HEK293T (cell line): Measurements from ENCODE around the gene SPAG16.

ENCODE experiments used
- ARNT ChIP-seq: fragments of 450-650 bp; IDR thresholded peaks from 2 replicates; pipeline ENCODE4 v1.6.1; 2017; ENCODE audit warnings: mild to moderate bottlenecking
- CTBP1 ChIP-seq: fragments of 450-650 bp; IDR thresholded peaks from 2 replicates; pipeline ENCODE4 v1.6.1; 2016; ENCODE audit warnings: borderline replicate concordance
- ELF4 ChIP-seq: fragments of 450-650 bp; IDR thresholded peaks from 2 replicates; pipeline ENCODE4 v1.6.1; 2017; ENCODE audit warnings: antibody characterized with exemption
- FOXM1 ChIP-seq: fragments of 450-650 bp; IDR thresholded peaks from 2 replicates; pipeline ENCODE4 v1.6.1; 2017; ENCODE audit warnings: mild to moderate bottlenecking, borderline replicate concordance
- HDGF ChIP-seq: fragments of 450-650 bp; IDR thresholded peaks from 2 replicates; pipeline ENCODE4 v1.6.1; 2017; ENCODE audit warnings: antibody characterized with exemption, borderline replicate concordance
- LEF1 ChIP-seq: fragments of 450-650 bp; IDR thresholded peaks from 2 replicates; pipeline ENCODE4 v1.6.1; 2017; ENCODE audit warnings: mild to moderate bottlenecking, borderline replicate concordance
- NFRKB ChIP-seq: fragments of 450-650 bp; IDR thresholded peaks from 2 replicates; pipeline ENCODE4 v1.6.1; 2016; ENCODE audit warnings: mild to moderate bottlenecking, moderate library complexity
- SP1 ChIP-seq: fragments of 450-650 bp; IDR thresholded peaks from 2 replicates; pipeline ENCODE4 v1.6.1; 2017
- SUZ12 ChIP-seq: fragments of 450-650 bp; IDR thresholded peaks from 2 replicates; pipeline ENCODE4 v1.6.1; 2016; ENCODE audit warnings: mild to moderate bottlenecking
- TARDBP ChIP-seq: fragments of 450-650 bp; IDR thresholded peaks from 2 replicates; pipeline ENCODE4 v1.6.1; 2016
- ZNF384 ChIP-seq: fragments of 450-650 bp; IDR thresholded peaks from 2 replicates; pipeline ENCODE4 v1.6.1; 2016

GRCh38 chr2:213490087-213490486 lies 205.8 kb downstream of the SPAG16 start:
- TF ChIP-seq SUZ12 (no peak), ARNT (no peak), ELF4 (no peak), SP1 (no peak), ZNF384 (no peak), HDGF (no peak), NFRKB (no peak), TARDBP (no peak), FOXM1 (no peak), CTBP1 (no peak), LEF1 (no peak)
